Stimulated activated CD4-positive, alpha-beta T cell treated with anti-CD3 and anti-CD28 coated beads, Interleukin-1b, Interleukin-23, amount 100 ng/mL, for 1 hour (primary cell): ENCODE measurements around the gene SULT1C2.

Experiments used
- DNase-seq, 2 donors: peaks; one replicate each; pipeline ENCODE4 v3.0.0-alpha.2; 2020; ENCODE audit warnings: low read depth in 2 of 2

Gene SULT1C2

DNA sequence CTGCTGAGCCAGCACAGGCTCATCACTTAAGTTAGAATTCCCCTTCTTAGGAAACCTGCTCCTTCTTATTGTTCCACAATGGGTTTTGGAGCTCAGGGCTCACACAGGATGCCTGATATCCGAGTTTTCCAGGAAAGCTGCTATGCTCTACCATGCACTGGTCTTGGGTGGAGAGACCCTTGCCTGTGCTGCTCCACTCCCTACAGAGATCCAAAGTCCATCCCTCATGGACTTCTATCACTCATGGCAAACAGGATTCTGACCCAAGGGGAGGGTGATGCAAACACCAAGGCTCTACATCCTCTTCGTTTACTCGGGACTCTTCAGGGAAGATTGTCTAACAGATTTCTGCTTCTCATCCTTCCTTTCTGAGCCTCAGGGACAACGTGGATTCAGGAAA, 5.2 kb downstream of the SULT1C2 start:
- DNase-seq = no peak

DNA sequence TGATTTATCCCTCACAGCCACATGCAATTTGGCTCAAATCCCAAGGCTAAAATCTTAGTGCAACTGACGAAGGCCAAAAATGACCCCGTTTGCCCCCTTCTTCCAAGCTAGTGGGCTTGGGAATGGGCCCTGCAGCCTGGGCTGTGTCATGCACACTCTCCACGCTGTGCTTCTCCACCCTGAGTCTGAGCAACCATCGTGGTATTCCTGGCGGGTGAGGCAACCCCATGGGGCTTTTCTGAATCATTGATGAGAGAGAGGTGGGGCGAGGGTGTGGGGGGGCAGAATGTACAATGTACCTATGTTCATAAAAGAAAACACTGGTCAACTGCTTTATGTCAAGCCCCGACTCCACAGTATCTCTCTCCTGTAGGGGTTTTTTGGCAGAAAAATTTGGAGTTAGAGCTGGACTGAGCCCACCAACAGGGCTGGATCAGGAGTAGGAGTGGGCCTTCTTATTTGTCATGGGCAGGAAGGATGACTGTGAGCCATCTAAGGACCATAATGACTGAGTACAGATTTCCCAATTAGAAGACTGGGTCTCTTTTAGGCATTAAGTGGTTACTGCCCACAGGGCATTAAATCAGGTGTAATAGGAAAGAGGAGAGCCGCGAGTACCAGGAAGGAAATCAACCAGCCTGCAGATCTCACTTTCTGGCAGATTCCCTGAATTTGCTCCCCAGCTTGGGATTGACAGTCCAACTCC, 8.9 kb downstream of the SULT1C2 start:
- no peak for DNase-seq

DNA sequence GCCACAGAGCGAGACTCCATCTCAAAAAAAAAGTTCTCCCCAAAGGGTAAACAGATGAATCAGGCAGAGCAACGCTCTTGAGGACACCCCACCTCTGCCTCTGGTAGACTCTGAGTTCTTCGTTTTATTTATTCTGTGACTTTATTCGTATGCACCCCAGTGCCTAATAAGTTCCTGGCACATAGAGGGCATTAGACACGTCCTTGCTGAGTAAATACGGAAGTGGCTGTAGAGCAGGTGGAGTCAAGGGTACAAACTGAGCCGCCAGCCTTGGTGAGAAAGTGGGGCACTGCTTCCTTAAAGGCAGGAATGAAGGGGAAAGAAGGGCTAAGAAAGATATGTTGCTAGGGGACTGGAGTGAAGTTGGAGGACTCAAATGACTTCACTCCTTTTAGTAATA, 12.9 kb downstream of the SULT1C2 start:
- DNase-seq = no peak

DNA sequence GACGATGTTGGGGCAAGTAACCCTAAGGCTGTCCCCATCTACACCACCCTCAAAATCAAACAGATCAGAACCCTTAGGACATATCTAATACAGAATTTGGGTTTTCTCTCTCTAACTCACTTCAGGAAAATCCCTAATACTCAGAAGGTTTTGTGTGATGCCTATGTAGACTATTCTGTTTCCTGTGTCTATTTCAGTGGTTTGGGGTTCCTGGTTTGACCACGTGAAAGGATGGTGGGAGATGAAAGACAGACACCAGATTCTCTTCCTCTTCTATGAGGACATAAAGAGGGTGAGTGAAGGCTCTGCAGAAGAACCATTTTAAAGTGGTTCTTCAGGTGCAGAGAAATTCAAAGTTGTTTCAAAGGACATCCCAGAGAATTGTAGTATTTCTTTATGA, 16.3 kb downstream of the SULT1C2 start:
- no peak for DNase-seq

DNA sequence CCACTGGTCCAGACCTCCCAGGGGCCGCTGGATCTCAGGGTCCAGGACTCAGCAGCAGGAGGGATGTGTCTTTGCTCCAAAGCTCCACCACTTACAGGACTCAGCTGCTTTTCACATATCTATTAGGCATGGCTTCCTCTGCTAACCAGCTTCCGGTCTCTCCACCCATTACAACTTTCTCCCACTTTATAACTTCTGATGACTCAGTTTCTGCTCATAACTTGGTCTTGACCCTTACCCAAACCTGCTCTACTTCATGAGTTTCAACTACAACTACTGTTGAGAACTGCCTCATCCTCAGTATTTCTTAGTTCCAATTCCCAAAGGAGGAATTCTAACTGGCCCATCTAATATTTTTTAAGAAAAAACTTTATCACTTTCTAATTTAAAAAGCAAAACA, 17.2 kb downstream of the SULT1C2 start:
- no peak for DNase-seq

DNA sequence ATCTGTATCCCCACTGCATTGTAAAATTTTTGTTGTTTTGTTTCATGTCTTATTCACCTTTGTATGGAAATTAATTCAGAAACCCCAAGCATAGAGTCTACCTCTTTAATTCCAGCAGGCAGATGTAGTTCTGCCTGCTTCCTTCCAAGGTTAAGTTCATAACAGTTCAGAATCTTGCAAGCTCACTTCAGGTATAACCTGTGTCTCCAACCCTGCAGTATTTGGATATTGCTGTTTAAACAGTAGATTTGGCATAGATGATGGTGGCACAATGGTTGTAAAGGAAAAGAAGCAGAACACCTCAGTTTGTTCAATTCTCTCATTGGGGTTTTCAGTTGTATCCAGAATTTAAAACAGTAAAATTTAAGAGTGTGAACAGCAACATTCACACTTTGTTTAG, 21.2 kb downstream of the SULT1C2 start:
- DNase-seq = no peak

DNA sequence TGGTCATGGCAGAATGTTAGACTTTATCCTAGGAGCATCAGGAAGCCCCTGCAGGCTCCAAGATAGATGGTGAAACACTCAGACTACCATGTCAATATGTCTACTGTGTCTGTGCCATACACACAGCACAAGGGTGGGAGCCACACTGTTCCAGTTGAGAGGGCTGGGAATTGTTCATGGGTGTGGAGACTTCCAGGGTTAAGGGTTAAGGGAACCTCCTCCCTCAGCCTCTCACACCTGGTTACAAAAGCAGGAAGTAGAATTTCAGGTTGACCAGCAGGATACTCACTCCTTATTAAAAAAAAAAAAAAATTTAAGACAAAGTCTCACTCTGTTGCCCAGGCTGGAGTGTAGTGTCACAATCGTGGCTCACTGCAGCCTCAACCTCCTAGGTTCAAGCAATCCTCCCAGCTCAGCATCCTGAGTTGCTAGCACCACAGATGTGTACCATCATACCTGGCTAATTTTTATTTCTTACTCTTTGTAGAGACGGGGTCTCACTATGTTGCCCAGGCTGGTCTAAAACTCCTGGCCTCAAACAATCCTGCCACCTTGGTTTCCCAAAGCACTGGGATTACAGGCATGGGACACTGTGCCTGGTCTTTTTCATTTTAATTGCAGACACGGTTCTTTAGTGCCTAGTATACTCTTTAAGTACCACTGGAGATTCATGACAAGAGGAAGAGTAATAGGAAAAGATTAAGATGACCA, 26.0 kb downstream of the SULT1C2 start:
- DNase-seq = no peak

DNA sequence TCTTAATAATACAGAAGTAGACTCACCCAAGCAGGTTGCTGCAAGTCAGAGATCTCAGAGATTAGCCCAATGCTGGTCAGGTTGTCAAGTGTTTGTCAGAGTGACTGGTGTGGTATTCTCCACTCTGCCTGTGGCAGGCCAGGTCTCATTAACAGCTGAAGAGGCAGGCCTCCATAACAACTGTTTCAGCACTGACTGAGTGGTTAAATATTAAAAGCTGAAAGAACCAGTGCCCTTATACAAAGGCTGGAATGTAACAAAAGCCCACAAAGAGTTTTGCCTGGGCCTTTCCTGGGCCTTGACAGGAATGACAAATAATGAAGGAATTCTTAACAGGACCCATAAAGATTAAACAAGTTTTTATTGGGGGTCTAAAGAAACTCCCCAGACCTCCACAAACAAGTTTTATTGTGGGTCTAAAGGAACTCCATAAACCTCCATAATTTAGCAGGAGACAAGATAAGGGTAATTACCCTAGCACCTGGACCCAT, 26.8 kb downstream of the SULT1C2 start:
- no peak for DNase-seq

DNA sequence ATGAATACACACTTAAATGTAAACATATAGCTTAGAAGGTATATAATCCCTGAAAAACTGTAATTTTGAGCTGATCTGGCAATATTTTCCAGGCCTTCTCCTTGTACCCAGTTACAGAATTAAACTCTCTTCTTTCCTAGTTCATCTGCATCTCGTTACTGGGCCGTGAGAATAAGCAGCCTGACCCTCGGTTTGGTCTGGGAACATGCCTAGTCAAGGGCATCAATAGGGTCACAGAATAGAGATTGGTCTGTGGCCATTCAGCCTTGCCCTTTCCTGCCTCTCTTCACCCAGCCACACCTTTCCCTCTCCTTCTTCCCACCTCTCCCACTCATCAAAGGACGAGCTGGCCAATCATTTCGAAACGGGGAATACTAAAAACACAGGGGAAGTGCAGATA, 27.3 kb downstream of the SULT1C2 start:
- DNase-seq = no peak

DNA sequence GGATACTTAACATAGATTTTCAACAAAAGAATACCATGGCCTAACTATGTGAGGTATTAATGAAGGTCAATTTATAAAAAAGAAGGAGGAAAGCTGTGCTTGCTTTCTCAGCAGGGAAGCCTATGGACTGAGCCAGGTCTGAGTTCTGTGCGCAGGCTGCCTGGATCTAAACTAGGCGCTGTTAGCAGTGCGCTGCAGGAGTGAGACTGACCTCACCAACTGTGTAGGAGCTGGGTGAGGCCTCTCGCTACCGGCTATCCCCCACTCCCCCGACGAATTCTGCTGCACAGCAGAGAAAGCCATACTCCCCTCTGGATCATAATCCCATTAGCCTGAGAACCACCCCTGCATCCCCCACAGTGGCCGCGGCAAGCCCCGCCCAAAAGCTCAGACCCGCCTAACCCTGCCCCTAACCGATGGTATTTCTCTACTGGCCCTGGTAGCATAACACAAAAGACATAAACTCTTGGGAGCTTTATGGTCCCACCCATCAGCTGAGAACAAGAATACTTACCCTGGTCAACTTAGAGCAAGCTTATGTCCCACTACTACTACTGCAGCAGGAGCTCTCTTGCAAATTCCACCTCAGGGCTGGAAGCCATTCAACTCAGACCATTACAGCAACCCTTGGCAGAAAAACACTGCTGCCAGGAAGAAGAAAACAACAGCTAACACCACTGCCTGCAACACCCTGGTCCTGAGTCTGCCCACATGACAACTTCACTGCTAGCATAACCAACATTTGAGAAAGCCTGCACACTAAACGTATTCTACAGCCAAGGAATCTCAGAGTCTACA, 28.0 kb downstream of the SULT1C2 start:
- no peak for DNase-seq

DNA sequence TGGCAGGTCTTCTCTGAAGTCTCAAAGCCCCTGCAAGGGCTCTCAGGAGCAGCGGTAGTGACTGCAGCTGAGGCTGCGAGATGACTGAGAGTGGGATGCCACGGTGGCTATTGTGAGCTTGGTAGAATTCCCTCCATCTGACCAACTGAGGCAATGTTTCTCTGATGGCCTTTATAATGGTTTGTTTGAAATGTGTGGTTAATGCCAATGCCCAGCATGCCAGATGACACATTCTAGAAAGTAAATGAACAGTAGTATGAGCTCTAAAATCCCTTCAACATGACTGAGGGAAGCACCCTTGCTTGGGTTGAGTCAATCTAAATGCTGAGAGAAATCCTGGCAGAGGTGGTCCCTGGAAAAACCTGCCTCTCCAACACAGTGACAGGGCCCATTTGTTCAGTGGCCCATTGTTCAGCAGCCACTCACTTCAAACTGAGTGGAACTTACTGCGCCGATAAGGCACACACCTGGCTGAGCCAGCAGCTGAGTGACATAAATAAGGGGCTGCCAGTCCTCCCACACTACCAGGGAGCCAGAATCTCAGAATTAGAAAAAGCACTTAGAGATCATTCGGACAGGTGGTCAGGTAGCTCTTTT, 31.7 kb downstream of the SULT1C2 start:
- no peak for DNase-seq

DNA sequence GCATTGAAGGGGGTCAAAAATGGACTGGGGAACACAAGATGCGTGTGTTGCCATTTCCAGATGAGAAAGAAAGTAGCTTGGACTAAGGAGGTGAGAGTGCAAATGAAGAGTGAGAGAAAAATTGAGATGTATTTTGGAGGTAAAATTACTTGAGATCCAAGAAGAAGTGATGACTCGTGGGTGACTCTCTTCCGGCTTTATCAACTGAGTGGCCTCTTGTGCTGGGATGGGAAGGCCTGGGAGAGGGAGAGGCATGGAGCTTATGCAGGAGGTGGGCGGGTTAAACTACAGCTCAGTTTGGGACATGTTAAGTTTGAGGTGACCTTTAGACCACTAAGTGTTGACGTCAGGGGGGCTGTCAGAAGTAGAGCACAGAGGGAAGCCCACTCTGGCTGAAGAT, 34.9 kb downstream of the SULT1C2 start:
- no peak for DNase-seq

DNA sequence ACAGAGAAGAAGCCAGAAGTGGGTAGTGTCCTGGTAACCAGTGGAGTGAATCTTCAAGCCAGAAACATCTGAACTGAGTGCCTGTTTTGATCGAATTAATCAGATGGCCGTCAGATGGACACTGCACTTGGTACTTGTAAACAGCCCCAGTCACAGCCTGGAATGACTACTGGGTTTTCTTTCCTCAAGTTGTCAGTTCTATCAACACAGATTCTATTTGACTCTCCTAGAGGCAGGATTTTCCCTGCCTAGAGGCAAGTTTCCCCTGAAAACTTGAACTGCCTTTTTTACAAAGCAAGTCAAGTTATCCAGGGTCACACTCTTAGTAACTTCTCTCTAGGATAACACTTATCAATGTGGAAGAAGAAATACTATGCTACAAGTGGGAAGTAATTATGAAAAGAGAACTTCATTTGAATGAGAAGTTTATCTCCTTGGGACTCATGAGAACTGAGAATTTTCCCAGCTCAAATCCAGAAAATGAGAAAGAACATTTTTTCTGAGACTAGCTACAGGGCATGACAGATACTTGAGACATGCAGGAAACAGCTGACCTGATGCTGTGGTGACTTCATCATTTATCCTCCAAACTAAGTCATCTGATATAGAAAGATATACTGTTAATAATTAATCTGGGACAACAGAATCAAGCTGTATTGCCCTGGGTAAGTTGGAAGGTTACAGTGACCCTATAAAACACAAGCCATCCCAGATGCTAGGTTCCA, 36.0 kb downstream of the SULT1C2 start:
- DNase-seq = no peak

DNA sequence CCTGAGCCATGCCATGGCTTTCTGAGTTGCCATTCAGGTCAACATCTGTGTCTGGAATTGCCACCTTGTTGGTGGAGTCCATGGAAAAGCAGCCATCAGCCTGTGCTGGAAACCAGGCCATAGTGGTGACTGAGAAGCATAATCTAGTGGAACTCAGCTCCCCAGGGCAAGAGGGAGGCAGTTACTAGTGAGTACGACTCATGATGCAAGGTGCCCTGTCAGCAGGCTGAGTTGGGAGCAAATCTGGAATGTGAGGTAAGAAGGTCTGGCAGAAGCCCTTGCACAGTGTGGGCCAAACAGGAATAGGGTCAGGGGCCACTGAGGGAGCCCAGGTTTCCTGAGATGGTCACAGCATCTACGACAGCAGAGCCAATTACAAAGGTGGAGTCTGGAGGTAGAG, 37.1 kb downstream of the SULT1C2 start:
- no peak for DNase-seq

DNA sequence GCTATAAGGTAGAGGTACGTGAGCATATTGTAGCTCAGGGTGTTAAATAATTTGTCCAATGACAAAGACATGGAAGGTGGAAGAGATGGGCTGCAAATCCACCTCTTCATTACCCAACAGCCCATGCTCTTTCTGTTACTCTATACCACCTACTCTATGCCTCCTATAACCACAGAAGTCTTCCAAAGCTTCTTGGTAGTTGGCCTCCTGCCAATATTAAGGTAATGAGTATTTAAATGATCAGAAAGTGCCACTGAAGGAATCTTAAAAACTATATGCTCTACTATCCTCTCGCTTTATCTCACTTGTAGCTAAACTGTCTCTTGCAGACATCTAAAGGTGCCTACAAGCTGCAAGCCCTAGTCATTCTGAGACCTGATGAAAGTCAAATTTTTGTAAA, 41.1 kb downstream of the SULT1C2 start:
- DNase-seq = no peak

DNA sequence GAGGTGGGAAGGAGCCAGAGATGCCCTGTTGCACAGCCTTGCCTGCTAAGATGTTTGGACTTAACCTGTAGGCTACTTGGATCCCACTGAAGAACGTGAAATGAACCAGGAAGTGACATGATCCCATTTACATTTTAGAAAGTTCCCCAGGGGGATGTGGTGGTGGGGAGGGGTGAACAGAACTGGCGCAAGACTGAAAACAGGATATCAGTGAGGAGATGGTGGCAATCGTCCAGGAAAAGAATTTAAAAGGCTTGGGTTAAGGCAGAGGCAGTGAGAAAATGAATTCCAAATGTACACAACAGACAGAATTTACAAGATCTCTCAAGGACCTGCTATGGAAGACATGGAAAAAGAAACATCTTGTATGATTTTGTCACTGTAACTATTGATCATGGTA, 42.3 kb downstream of the SULT1C2 start:
- DNase-seq = no peak

DNA sequence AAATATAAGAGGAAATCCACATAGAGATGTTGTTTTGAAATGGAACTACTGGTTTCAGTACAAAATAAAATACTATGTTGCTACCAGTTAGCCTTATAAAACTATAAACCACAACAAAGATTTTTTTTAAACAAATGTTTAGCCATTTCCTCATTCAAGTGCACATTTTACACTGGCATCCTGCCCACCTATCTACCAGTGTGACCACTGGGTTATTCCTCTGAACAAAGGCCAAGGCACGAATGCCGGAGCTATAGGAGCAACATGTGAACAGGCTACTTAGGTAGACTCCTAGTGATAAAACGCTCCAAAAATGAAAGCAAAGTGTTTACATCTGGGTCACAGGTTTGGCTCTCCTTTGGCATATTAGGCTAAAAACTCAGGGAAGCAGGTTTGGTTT, 57.3 kb downstream of the SULT1C2 start:
- DNase-seq = no peak

DNA sequence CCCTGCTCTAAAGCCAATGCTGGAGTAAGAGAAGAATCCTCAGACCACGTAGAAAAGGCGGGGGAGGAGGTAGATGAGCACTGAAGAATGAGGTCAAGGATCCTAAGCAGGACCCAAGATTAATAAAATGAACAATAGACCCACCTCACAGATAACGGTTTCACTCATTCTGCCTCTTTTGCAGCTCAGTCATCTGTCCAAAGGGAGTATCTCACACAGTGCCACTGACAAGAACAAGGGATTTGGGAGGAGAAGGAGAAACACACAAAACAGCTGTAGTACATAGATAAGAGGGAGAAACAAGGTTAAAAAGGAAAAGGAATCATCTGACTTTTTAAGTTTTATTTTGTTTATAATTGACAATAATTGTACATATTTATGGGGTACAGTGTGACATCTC, 58.1 kb downstream of the SULT1C2 start:
- DNase-seq = no peak

DNA sequence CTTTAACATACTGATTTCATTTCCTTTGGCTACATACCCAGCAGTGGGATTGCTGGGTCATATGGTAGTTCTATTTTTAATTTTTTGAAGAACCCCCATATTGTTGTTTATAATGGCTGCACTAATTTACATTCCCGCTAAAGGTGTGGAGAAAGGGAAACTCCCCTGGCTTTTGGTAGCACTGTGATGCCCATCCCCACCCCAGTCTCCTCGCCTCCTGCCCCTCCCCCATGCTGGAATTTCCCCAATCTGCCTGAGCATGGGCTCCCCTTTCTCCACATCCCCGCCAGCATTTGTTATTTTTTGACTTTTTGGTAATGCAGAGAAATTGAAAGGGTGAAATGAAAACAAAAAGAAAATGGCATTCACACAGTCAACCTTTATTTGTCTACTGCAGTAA, 59.1 kb downstream of the SULT1C2 start:
- DNase-seq = no peak

DNA sequence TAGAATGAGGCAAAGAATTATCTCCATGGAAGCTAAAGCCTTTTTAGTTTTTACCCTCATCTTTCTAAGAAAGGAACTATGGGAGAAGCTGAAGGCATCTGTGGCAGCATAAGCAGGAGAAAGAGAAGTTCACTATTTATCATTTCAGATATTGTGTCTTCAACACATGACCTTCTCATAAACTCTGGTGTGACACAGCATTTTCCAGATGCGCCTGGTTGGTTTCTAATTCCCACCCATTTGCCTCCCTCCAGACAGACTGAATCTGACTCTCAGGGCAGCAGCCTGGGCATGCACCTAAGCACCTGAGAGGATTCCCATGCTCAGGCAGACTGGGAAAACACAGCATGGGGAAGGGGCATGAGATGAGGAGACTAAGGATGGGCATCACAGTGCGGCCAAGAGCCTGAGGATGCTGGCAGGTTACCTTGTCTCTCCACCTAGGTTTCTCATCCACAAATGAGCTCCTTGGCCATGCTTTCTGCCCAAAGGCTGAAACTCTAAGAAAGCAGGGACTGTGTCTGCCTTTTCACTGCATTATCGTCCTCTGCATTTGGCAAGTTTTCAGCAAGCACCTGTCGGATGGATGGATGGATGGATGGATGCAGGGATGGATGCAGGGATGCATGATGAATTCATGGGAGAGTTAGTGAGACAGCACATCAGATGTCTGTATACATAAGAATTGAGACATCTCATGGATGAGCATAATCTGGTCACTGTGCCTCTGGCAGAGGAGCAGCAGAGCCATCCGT, 60.3 kb downstream of the SULT1C2 start:
- no peak for DNase-seq

DNA sequence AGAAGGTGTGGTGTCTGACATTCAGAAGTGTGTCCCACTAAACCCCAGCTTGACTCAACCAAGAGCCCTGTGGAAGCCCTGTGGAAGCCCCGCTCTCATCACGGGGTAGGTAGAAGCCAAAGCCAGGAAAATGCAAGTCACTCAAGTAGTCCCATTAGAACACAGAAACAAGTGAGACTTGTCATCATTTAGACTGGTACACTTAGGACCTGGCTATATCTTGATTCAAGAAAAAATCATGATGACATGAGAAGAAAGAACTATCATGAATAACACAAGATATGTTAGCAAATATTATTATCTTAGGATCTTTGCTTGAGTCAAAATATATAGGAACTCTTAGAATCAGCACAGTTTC, 60.9 kb downstream of the SULT1C2 start:
- DNase-seq = no peak
